ENCODE data around the gene NR3C1. TPM values are rescaled to one million over a fixed set of nuclear protein-coding genes. Genes with fewer than 3 reads are reported as not detected.

NR3C1 gene
- total RNA-seq, 1 donor from 2014 or later: 62.7 TPM

DNA sequence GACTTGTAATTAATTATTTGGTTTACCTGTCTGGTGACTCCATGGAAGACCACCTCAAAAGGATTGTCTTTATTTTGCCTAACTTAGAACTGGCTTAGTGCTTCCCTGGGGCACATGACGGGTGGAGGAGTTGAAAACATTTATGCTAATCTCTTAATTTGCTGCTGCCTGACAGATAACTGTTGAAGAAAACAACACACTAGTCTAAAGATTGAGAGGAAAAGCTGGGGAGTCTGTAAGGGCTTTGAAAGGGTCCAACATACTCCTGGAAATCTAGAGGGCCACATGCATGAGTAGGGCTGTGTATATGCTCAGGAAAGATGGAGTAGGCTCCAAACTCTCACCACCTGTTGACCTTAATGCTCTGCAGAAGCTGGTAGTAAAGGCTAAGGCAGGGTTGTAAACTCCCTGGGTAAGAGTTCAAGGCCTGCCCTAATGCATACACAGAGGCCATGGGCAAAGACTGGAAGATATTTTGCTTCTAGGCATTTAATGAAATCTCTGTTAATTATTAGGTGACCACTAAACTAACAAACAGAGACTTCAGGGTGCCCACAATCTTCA lies 40.7 kb downstream of the NR3C1 start:
- Mint-ChIP-seq H3K4me1 (ENCODE audit: low read depth) (peaks cover 65% of the 10 kb centered on the region), H3K9me3 (peaks cover 10% of the 10 kb centered on the region), H3K27me3 (ENCODE audit: insufficient read depth) (no peaks in the 10 kb centered on the region), H3K36me3 (ENCODE audit: low read depth) (peaks cover 47% of the 10 kb centered on the region), H3K4me3 (no peak overlapping the region), H3K27ac (no peak overlapping the region)
- DNase-seq (ENCODE audit: low spot score): no peak
- intact Hi-C loops (cut with micrococcal nuclease): no loop called here

- no peak for DNase-seq (ENCODE audit: low spot score)
- peaks cover 10% of the 10 kb centered on the region for H3K9me3 Mint-ChIP-seq
- H3K27ac Mint-ChIP-seq: no peak overlapping the region
- H3K36me3 Mint-ChIP-seq (ENCODE audit: low read depth): peaks cover 43% of the 10 kb centered on the region
- peaks cover 66% of the 10 kb centered on the region for H3K4me1 Mint-ChIP-seq (ENCODE audit: low read depth)
- intact Hi-C loops (cut with micrococcal nuclease): no loop called here
- no peak overlapping the region for H3K4me3 Mint-ChIP-seq
- no peaks in the 10 kb centered on the region for H3K27me3 Mint-ChIP-seq (ENCODE audit: insufficient read depth)
Observed at GRCh38 chr5:143361438-143361837, 42.0 kb downstream of the NR3C1 start.

- Mint-ChIP-seq H3K4me1 (ENCODE audit: low read depth) (peaks cover 65% of the 10 kb centered on the region), H3K4me3 (no peak overlapping the region), H3K27me3 (ENCODE audit: insufficient read depth) (no peaks in the 10 kb centered on the region), H3K36me3 (ENCODE audit: low read depth) (peaks cover 39% of the 10 kb centered on the region), H3K27ac (no peak overlapping the region), H3K9me3 (peaks cover 10% of the 10 kb centered on the region)
- DNase-seq (ENCODE audit: low spot score): no peak
- intact Hi-C loops (cut with micrococcal nuclease): no loop called here
Observed at GRCh38 chr5:143360755-143361154, 42.7 kb downstream of the NR3C1 start.

DNA sequence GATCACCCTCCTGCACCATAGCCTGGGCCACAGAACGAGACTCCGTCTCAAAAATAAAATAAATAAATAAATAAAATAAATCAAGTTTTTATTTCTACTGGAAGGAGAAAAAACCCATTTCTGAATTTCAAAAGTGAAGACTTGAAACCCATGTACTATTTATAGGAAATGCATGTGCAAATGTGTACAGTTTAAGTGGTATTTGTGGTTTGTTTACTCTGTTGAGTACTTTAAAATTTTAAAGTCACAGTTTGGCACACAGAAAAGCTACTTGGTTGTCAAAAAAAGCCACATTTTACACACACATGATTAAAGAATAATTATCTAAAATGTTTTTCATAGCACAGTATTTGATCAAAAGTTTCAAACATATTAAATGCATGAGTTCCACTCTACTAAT lies 43.6 kb downstream of the NR3C1 start:
- peaks cover 59% of the 10 kb centered on the region for H3K4me1 Mint-ChIP-seq (ENCODE audit: low read depth)

DNA sequence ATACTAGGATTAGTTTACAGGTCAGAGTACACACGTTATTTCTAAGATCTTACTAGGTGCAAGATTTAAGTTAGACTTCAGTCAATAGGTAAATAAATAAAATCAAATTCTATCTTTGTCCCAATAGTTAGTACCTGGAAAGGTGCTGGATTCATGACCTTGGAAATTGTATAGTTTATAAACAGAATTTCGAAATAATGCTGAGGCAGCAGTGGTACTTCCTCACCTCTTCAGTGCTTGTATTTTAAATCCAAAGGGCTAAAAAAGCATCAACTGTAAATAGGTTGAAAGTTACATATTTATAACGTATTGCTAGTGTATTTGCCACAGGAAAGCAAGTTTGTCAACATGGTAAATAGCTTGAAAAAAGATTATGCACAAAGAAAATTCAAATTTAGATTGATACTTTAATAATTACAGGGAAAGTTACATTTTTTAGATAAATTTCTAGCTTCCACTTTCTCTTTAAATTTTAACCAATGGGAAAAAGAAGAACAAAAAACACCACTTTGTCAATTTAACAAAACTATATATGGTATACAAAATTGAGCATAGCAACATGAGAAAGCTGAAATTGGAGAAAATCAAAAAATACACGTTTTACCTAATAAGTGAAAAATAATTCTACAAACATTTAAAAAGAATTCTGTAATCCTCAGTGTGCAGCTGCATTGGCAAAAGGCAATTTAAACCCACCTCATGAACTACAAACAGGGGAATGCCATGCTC lies 46.5 kb downstream of the NR3C1 start:
- H3K9me3 Mint-ChIP-seq: no peaks in the 10 kb centered on the region
- H3K27ac Mint-ChIP-seq: no peak overlapping the region
- no peak for DNase-seq (ENCODE audit: low spot score)
- intact Hi-C loops (cut with micrococcal nuclease): no loop called here
- no peak overlapping the region for H3K4me3 Mint-ChIP-seq
- H3K4me1 Mint-ChIP-seq (ENCODE audit: low read depth): peaks cover 38% of the 10 kb centered on the region
- H3K27me3 Mint-ChIP-seq (ENCODE audit: insufficient read depth): no peaks in the 10 kb centered on the region
- peaks cover 25% of the 10 kb centered on the region for H3K36me3 Mint-ChIP-seq (ENCODE audit: low read depth)

More for the DNA sequence above, 43.6 kb downstream of the NR3C1 start:
- H3K27me3 Mint-ChIP-seq (ENCODE audit: insufficient read depth): no peaks in the 10 kb centered on the region
- intact Hi-C loops (cut with micrococcal nuclease): no loop called here
- peaks cover 6% of the 10 kb centered on the region for H3K9me3 Mint-ChIP-seq
- no peak for DNase-seq (ENCODE audit: low spot score)
- H3K27ac Mint-ChIP-seq: no peak overlapping the region
- H3K4me3 Mint-ChIP-seq: no peak overlapping the region
- peaks cover 31% of the 10 kb centered on the region for H3K36me3 Mint-ChIP-seq (ENCODE audit: low read depth)

GRCh38 chr5:143355710-143356109 lies 47.8 kb downstream of the NR3C1 start:
- Mint-ChIP-seq H3K27ac (no peak overlapping the region), H3K9me3 (no peaks in the 10 kb centered on the region), H3K27me3 (ENCODE audit: insufficient read depth) (no peaks in the 10 kb centered on the region), H3K4me3 (no peak overlapping the region), H3K4me1 (ENCODE audit: low read depth) (peaks cover 34% of the 10 kb centered on the region), H3K36me3 (ENCODE audit: low read depth) (peaks cover 21% of the 10 kb centered on the region)
- no peak for DNase-seq (ENCODE audit: low spot score)
- intact Hi-C loops (cut with micrococcal nuclease): no loop called here

DNA sequence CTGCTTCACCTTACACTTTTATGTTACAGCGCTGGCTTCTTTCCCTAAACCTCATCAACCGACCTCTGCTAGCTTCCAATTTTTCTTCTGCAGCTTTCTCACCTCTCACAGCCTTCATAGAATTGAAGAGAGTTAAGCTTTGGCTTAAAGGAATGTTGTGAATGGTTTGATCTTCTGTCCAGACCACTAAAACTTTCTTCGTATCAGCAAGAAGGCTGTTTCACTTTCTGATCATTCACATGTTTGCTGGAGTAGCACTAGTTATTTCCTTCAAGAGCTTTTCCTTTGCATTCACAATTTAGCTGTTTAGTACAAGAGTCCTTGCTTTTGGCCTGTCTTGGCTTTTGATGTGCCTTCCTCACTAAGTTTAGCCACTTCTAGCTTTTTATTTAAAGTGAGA lies 49.5 kb downstream of the NR3C1 start:
- no peaks in the 10 kb centered on the region for H3K9me3 Mint-ChIP-seq
- H3K27ac Mint-ChIP-seq: peak overlapping the region; percentile 62
- H3K36me3 Mint-ChIP-seq (ENCODE audit: low read depth): peaks cover 17% of the 10 kb centered on the region
- H3K4me3 Mint-ChIP-seq: peak overlapping the region; percentile 84
- H3K4me1 Mint-ChIP-seq (ENCODE audit: low read depth): peaks cover 22% of the 10 kb centered on the region
- intact Hi-C loops (cut with micrococcal nuclease): loop anchor here (5.0 kb wide), 6 partner anchors 237 to 582 kb away; partner anchors contain the start of gene ARHGAP26
- H3K27me3 Mint-ChIP-seq (ENCODE audit: insufficient read depth): no peaks in the 10 kb centered on the region
- DNase-seq (ENCODE audit: low spot score): no peak

DNA sequence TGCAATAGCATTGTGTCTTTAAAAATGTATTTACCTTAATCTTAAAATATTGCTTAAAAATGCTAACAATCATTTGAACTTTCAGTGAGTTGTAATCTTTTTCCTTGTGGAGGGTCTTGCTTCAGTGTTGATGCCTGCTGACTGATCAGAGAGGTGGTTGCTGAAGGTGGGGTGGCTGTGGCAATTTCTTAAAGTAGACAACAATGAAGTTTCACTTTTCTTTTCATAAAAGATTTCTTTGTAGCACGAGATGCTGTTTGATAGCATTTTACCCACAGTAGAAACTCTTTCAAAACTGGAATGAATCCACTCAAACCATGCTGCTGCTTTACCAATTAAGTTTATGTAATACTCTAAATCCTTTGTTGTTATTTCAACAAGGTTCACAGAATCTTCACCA lies 50.8 kb downstream of the NR3C1 start:
- H3K36me3 Mint-ChIP-seq (ENCODE audit: low read depth): peaks cover 18% of the 10 kb centered on the region
- H3K9me3 Mint-ChIP-seq: no peaks in the 10 kb centered on the region
- peak overlapping the region; percentile 25 for H3K27ac Mint-ChIP-seq
- no peaks in the 10 kb centered on the region for H3K27me3 Mint-ChIP-seq (ENCODE audit: insufficient read depth)
- H3K4me1 Mint-ChIP-seq (ENCODE audit: low read depth): peaks cover 18% of the 10 kb centered on the region
- intact Hi-C loops (cut with micrococcal nuclease): loop anchor here (1.0 to 5.0 kb wide), 10 partner anchors 50 to 580 kb away; partner anchors contain the start of genes ARHGAP26 and NR3C1
- peak overlapping the region; percentile 84 for H3K4me3 Mint-ChIP-seq
- DNase-seq (ENCODE audit: low spot score): peak; percentile 21

GRCh38 chr5:143350751-143351602 lies 52.5 kb downstream of the NR3C1 start:
- Mint-ChIP-seq H3K27ac (no peak overlapping the region), H3K36me3 (ENCODE audit: low read depth) (peaks cover 16% of the 10 kb centered on the region), H3K27me3 (ENCODE audit: insufficient read depth) (no peaks in the 10 kb centered on the region), H3K4me1 (ENCODE audit: low read depth) (peaks cover 21% of the 10 kb centered on the region), H3K9me3 (no peaks in the 10 kb centered on the region), H3K4me3 (no peak overlapping the region)
- no peak for DNase-seq (ENCODE audit: low spot score)
- intact Hi-C loops (cut with micrococcal nuclease): loop anchor here (1.0 to 5.0 kb wide), 14 partner anchors 9 to 838 kb away; partner anchors contain the start of gene ARHGAP26

DNA sequence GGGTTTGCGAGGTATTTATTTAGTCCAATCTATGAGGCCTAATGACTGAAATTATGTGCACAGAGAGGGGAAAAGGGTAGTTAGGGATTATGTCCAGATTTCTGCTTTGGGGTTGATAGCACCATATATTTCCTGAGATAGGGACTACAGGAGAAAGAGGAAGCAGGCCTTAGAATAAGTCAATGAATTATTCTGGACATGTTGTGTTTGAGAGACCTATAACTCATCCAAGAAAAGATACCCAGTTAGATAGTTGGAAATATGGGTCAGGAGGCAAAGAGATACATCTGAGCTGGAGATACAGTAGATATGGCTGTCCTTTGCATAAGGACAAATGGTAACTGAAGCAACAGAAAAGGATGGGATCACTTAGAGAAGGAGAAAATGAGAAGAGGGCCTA lies 53.1 kb downstream of the NR3C1 start:
- H3K4me1 Mint-ChIP-seq (ENCODE audit: low read depth): peaks cover 18% of the 10 kb centered on the region
- intact Hi-C loops (cut with micrococcal nuclease): loop anchor here (1.0 to 5.0 kb wide), 14 partner anchors 8 to 838 kb away; partner anchors contain the start of gene ARHGAP26
- no peaks in the 10 kb centered on the region for H3K27me3 Mint-ChIP-seq (ENCODE audit: insufficient read depth)
- H3K4me3 Mint-ChIP-seq: no peak overlapping the region
- H3K36me3 Mint-ChIP-seq (ENCODE audit: low read depth): peaks cover 16% of the 10 kb centered on the region
- H3K27ac Mint-ChIP-seq: no peak overlapping the region
- H3K9me3 Mint-ChIP-seq: no peaks in the 10 kb centered on the region
- DNase-seq (ENCODE audit: low spot score): no peak

DNA sequence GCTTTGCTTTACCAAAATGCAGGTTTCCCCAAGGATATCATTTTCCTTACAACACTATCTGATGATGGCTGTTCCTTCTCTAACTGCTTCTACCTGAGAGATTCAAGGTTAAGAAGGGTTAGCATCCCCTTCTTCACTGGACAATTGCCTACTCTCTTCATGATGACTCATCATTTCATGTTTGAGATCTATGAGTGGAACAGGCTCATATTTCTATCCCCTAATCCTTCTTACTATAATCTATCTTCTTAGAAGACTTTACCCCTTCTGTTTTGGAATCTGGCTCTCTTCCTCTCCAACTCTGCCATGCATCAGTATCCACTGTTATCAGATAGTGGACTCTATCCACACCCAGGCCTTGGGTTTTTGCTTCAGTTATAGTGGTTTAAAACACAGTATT lies 54.3 kb downstream of the NR3C1 start:
- Mint-ChIP-seq H3K27ac (no peak overlapping the region), H3K27me3 (ENCODE audit: insufficient read depth) (no peaks in the 10 kb centered on the region), H3K36me3 (ENCODE audit: low read depth) (peaks cover 18% of the 10 kb centered on the region), H3K9me3 (no peaks in the 10 kb centered on the region), H3K4me3 (no peak overlapping the region), H3K4me1 (ENCODE audit: low read depth) (peaks cover 18% of the 10 kb centered on the region)
- no peak for DNase-seq (ENCODE audit: low spot score)
- intact Hi-C loops (cut with micrococcal nuclease): no loop called here

GRCh38 chr5:143347698-143348344 lies 55.7 kb downstream of the NR3C1 start:
- no peak overlapping the region for H3K4me3 Mint-ChIP-seq
- DNase-seq (ENCODE audit: low spot score): no peak
- H3K4me1 Mint-ChIP-seq (ENCODE audit: low read depth): peaks cover 20% of the 10 kb centered on the region
- H3K36me3 Mint-ChIP-seq (ENCODE audit: low read depth): peaks cover 9% of the 10 kb centered on the region
- H3K27ac Mint-ChIP-seq: no peak overlapping the region
- no peaks in the 10 kb centered on the region for H3K9me3 Mint-ChIP-seq
- H3K27me3 Mint-ChIP-seq (ENCODE audit: insufficient read depth): no peaks in the 10 kb centered on the region
- intact Hi-C loops (cut with micrococcal nuclease): no loop called here

Measured in activated T-helper 1 cell treated with anti-CD3 and anti-CD28 coated beads, Interleukin-12 subunit alpha, Interleukin-12 subunit beta, Interleukin-2, Interleukin-4 antibody, amounts not matched to agents 30 ng/mL and 10 ng/mL and 1 ng/mL, durations not matched to agents 14 hours and 24 hours and 36 hours (primary cell).